GM12878 (cell line): ENCODE results near the gene SPATA24. TPM values are rescaled to one million over a fixed set of nuclear protein-coding genes. Genes with fewer than 3 reads are reported as not detected.

Experiments used
- BRCA1 ChIP-seq: IDR thresholded peaks from 2 replicates; pipeline ENCODE4 v1.6.1; 2011; ENCODE audit warnings: low read depth, low read length, improper control_type of control experiment
- E2F4 ChIP-seq: IDR thresholded peaks from 2 replicates; pipeline ENCODE4 v1.6.1; 2012; ENCODE audit warnings: low read depth, low read length, improper control_type of control experiment
- ETV6 ChIP-seq, 2 experiments: fragments of 450-650 bp in 1 of 2; IDR thresholded peaks in 1 of 2; conservative IDR thresholded peaks in 1 of 2; 2 replicates each; pipeline ENCODE4 v1.6.1; 2014; ENCODE audit warnings: antibody characterized with exemption in 1 of 2, borderline replicate concordance in 1 of 2, low read depth in 1 of 2, mild to moderate bottlenecking in 1 of 2, moderate library complexity in 1 of 2
- HSF1 ChIP-seq: fragments of 150-350 bp; IDR thresholded peaks from 2 replicates; pipeline ENCODE4 v1.6.1; 2014; ENCODE audit warnings: mild to moderate bottlenecking, low read depth, low read length
- IRF3 ChIP-seq: fragments of 450-650 bp; IDR thresholded peaks from 2 replicates; pipeline ENCODE4 v1.6.1; 2014; ENCODE audit warnings: mild to moderate bottlenecking
- JUND ChIP-seq: IDR thresholded peaks from 2 replicates; pipeline ENCODE4 v1.6.1; 2012; ENCODE audit warnings: low read depth, mild to moderate bottlenecking, low read length, improper control_type of control experiment, moderate library complexity
- KLF5 ChIP-seq: fragments of 450-650 bp; IDR thresholded peaks from 2 replicates; pipeline ENCODE4 v1.6.1; 2014; ENCODE audit warnings: mild to moderate bottlenecking; ENCODE audit not compliant: partially characterized antibody
- LARP7 ChIP-seq: fragments of 450-650 bp; IDR thresholded peaks from 2 replicates; pipeline ENCODE4 v1.6.1; 2017; ENCODE audit warnings: mild to moderate bottlenecking
- MLLT1 ChIP-seq: fragments of 450-650 bp; IDR thresholded peaks from 2 replicates; pipeline ENCODE4 v1.6.1; 2016; ENCODE audit warnings: mild to moderate bottlenecking
- NFYB ChIP-seq: IDR thresholded peaks from 2 replicates; pipeline ENCODE4 v1.6.1; 2011; ENCODE audit warnings: low read depth, mild to moderate bottlenecking, low read length, improper control_type of control experiment, moderate library complexity; ENCODE audit not compliant: insufficient read depth
- NR2C1 ChIP-seq: fragments of 450-650 bp; IDR thresholded peaks from 2 replicates; pipeline ENCODE4 v1.6.1; 2017; ENCODE audit warnings: antibody characterized with exemption, mild to moderate bottlenecking, moderate library complexity
- POLR2AphosphoS2 ChIP-seq: IDR thresholded peaks from 2 replicates; pipeline ENCODE4 v1.6.1; 2011; ENCODE audit warnings: low read depth, mild to moderate bottlenecking, low read length, improper control_type of control experiment, moderate library complexity
- POU2F2 ChIP-seq: IDR thresholded peaks from 3 replicates; pipeline ENCODE4 v1.6.1; 2011; ENCODE audit warnings: low read depth, mild to moderate bottlenecking, low read length, borderline replicate concordance
- RELA ChIP-seq: fragments of 450-650 bp; IDR thresholded peaks from 2 replicates; pipeline ENCODE4 v1.8.0; 2014; ENCODE audit warnings: borderline replicate concordance; ENCODE audit not compliant: partially characterized antibody
- SP1 ChIP-seq: IDR thresholded peaks from one replicate; pipeline ENCODE4 v1.6.1; 2011; ENCODE audit warnings: low read depth, low read length
- SRF ChIP-seq, 2 experiments: IDR thresholded peaks; 2 replicates each; pipeline ENCODE4 v1.6.1; 2011; ENCODE audit warnings: low read depth in 2 of 2, low read length in 2 of 2, mild to moderate bottlenecking in 1 of 2, moderate library complexity in 1 of 2
- SUPT20H ChIP-seq: IDR thresholded peaks from 2 replicates; pipeline ENCODE4 v1.6.1; 2011; ENCODE audit warnings: low read depth, mild to moderate bottlenecking, low read length, moderate library complexity, borderline replicate concordance; ENCODE audit not compliant: control insufficient read depth
- TCF7 ChIP-seq: IDR thresholded peaks from 2 replicates; pipeline ENCODE4 v1.6.1; 2014; ENCODE audit warnings: antibody characterized with exemption, borderline replicate concordance
- USF1 ChIP-seq: IDR thresholded peaks from 2 replicates; pipeline ENCODE4 v1.6.1; 2011; ENCODE audit warnings: borderline replicate concordance, low read depth, mild to moderate bottlenecking, moderate library complexity, mixed read lengths, low read length; ENCODE audit not compliant: insufficient read depth; ENCODE audit errors: extremely low read length
- USF2 ChIP-seq: IDR thresholded peaks from 2 replicates; pipeline ENCODE4 v1.6.1; 2011; ENCODE audit warnings: low read depth, low read length, improper control_type of control experiment, borderline replicate concordance
- YBX1 ChIP-seq: fragments of 450-650 bp; IDR thresholded peaks from 2 replicates; pipeline ENCODE4 v1.6.1; 2016; ENCODE audit warnings: antibody characterized with exemption
- ZNF274 ChIP-seq: IDR thresholded peaks from one replicate; pipeline ENCODE4 v1.8.0; 2011; ENCODE audit not compliant: insufficient read length, insufficient read depth
- ZZZ3 ChIP-seq: IDR thresholded peaks from 2 replicates; pipeline ENCODE4 v1.6.1; 2011; ENCODE audit warnings: low read depth; ENCODE audit not compliant: control insufficient read depth, insufficient read length
- polyA plus RNA-seq, 11 experiments: library from polyadenylated mRNA; depleted of rRNA in 4 of 11; unstranded in 6 of 11; stranded (reverse) in 5 of 11; fragments of >200 nt; fragmentation: Nextera tagmentation in 4 of 11; fragmentation: Illumina TruSeq in 1 of 11; extraction: Ambion mirVana in 4 of 11; extraction: Trizol in 1 of 11; gene quantifications; 1 replicate in 1 of 11; 2 replicates in 10 of 11; pipeline versions ENCODE4 v1.2.1 to v1.2.3, GENCODE V29; 2011 to 2016; ENCODE audit warnings: inconsistent platforms in 2 of 11, missing spikeins in 2 of 11, low read depth in 1 of 11
- total RNA-seq, 4 experiments: library from RNA; depleted of rRNA in 3 of 4; stranded (reverse); fragments of >200 nt in 3 of 4; fragmentation: Illumina TruSeq in 1 of 4; extraction: Trizol in 1 of 4; gene quantifications; 2 replicates each; pipeline versions ENCODE4 v1.2.1 to v1.2.3, GENCODE V29; 2013 to 2021

Gene SPATA24
- total and polyA plus RNA-seq, 10 of the 15 experiments (the other 5 are each of a cell fraction or from before 2014, with no cell fraction given), result 4.1 to 9.8 (median 7.3) TPM

GRCh38 chr5:139395844-139396640, 7.8 kb downstream of the SPATA24 start (continued):
- TF ChIP-seq JUND (peak; percentile 52; the same call in 1 of the 2 replicates), E2F4 (no peak), ETV6 (conservative IDR thresholded peaks at IDR 0.05 in 1 of 2, IDR thresholded peaks at IDR 0.05 in 1 of 2; ENCODE audit: borderline replicate concordance in 1 of 2, low read depth in 1 of 2) (no peak), ZNF274 (no peak), RELA (no peak), IRF3 (no peak), SP1 (no peak), SUPT20H (no peak), NFYB (no peak), MLLT1 (no peak), LARP7 (no peak), SRF (IDR thresholded peaks at IDR 0.05; ENCODE audit: low read depth in 2 of 2, low read length in 2 of 2) (no peak), HSF1 (no peak), USF1 (no peak), ZZZ3 (no peak), YBX1 (no peak), POU2F2 (no peak), KLF5 (no peak), BRCA1 (no peak), POLR2AphosphoS2 (0 out of 2 replicates have a peak, but pooled peaks have one; percentile 5), TCF7 (no peak), NR2C1 (no peak), USF2 (no peak)
